Activated effector memory CD4-positive, alpha-beta T cell treated with Interleukin-2 at 50 U/mL for 16 hours (primary cell): Measurements from ENCODE around the gene FBXO7.
"Not testable (repeated sequence)": the region's sequence is repeated elsewhere in the genome, so short reads cannot be mapped to it uniquely, and the experiment has no call there.

ENCODE experiments used
- DNase-seq: peaks from one replicate; pipeline ENCODE4 v3.0.0-alpha.2; 2020

Gene FBXO7

DNA sequence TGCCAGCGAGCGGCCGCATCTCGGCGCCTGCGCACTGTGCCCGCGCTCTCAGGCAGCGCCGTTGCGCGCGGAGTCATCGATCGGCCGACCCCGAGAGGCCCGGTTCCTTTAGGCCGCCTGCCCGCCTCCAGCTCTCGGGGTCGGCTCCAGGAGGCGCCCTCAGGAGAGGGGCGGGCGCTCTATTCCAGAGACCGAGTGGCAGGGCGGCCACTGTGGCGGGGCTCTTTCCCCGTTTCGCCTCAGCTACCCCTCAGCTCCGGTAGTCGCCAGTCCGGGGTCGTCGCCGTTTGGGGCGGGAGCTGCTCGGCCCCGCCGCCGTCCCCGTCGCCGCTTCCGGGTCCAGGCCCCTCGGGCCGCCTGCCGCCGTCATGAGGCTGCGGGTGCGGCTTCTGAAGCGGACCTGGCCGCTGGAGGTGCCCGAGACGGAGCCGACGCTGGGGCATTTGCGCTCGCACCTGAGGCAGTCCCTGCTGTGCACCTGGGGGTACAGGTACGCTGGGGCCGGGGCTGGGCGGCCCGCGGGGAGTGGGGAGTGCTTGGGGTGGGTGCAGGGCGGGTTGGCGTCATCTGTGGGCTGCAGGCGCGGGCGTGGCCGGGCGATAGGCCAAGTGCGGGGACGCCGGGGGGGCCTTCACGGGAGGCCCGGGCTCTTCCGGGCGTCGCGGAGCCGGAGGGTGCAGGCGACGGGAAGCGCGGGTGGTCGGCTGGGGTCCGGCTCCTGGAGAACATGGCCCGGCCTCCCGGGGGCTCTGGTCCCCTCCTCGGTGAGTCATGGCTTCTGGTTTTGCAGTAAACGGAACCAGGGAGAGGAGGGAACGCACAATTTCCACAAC, at the start of gene FBXO7:
Gene FBXO7, plus strand, starts transcription at position 177 of the 833 bp plus-strand sequence. Its CDS starts 192 bp downstream, at position 369.
- peak; percentile 80 for DNase-seq

DNA sequence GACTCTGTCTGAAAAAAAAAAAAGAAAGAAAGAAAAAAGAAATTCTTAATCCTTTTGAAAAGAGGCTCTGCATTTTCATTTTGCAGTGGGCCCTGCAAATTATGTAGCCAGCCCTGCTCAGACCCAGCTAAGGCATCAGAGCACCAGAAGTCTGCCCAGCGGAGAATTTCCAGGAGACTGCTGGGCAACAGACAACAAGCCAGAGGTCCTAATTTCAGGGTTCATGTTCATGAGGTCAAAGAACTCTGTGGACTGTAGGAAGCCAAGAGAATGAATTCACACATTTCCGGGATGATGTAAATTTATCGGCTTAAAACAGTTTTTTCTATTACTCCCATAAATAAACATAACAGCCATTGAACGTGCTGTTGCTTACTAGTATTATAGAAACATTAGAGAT, 47.7 kb upstream of the FBXO7 start:
- no peak for DNase-seq

DNA sequence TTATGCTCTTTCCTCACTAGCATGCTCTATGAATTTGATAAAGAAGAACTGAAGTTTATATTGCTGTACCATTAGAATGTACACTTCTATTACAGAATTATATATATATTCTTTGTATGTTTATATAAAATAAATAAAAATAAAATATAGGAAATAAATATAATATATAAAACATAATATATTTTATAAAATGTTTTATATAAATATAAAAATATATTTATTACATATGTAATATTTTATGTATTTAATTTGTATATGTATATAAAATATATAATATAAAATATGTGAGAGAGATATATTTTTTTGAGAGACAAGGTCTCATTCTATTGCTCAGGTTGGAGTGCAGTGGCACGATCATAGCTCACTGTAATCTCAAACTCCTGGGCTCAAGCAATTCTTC, 44.3 kb upstream of the FBXO7 start:
- no peak for DNase-seq

DNA sequence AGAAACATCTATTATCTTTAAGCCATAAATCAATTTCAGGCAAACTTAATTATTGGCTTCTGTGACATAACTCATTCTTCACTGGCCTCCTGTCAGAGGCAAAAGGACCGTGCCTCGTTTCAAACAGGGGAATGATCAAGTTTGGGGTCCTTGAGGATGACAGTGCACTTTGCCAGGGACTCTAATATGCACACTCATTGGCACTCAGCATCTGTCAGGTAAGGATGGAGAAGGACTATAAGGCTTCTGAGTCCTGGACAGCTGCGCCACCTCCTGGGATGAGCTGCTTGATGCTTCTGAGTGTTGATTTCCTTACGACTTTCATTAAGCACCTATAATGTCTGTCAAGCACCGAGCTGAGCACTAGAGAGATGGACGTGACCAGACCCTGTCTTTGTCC, 30.5 kb upstream of the FBXO7 start:
- no peak for DNase-seq

DNA sequence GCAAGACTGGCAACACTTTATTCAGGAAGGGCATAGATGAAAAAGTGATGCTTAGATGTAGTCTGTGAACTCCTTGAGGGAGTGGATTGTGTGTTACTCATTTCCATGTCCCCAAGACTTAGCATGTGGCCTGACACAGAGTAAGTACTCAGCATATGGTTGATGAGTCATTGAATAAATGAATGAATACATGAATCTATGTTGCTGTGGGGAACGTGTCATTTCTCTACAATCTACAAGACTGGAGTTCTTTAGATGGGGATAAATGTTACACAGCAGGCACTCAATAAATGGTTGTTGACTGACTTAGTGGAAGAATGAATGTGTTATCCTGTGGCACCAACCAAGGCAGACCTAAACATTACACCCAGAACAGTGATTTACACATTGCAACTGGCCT, 28.3 kb upstream of the FBXO7 start:
- DNase-seq: no peak

DNA sequence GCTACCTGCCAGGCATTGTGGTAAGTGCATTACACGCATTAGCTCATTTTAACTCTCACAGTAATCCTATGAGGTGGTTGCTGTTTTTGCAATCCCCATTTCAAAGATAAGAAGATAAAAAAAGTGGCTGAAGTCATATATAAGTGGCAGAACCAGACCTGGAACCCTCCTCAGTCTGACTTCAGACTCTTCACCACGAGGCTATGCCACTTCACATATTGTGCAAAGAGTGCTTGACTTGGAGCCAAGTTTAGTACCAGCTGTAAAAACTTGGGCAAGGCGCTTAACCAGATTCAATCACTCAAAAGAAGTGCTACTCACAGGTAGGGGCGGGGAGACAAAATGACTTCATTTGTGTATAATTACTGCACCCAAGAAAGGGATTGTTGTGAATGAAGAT, 25.6 kb upstream of the FBXO7 start:
- no peak for DNase-seq

DNA sequence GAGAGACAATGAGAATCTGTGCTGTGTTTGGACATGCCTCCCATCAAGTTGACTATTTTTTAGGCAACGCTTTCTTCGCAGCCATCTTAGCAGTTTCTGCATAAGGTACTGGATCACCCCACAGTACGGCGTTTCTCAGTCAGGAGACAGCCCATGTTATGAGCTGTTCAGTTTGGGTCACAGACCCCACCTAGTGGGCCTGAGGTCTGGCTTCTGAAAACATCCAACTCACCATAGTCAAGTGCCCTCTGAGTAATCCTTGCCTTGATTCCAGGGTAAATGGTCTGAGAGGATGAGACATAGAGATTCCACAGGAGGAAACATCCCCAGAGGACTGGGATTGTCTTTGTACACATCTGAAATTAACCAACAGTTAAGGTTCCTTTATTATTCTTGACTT, 17.6 kb upstream of the FBXO7 start:
- no peak for DNase-seq

DNA sequence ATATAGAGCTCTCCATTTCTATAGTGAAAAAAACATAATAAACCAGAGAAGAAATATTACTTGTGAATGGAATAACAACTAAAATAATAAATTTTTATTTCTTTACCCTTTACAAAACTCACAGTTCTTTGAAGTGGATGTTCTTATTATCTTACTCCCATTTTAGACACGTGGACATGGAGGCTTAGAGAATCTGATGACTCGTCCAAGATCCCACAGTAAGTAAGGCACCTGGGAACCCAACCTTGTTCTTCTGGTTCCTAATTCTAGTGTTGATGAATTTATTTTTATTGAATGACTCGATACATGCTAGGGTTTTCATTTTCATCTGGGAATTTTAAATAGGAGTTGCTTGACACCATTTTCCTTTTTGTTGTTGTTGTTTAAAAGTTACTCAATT, 12.2 kb upstream of the FBXO7 start:
- DNase-seq: no peak

DNA sequence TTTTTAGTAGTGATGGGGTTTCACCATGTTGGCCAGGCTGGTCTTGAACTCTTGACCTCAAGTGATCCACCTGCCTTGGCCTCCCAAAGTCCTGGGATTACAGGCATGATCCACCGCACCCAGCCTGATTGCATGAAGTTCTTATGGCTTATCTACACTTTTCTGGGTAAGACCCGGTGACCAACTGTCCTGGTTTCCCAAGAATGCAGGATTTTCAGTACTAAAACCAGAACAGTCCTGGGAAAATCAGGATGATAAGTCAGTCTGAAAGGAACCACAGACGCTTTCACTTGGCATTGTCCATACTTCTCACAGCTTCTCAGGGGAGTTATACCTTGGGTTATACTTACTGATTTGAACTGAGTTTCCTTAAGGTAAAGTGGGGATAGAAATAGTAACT, 8.9 kb upstream of the FBXO7 start:
- DNase-seq: no peak

DNA sequence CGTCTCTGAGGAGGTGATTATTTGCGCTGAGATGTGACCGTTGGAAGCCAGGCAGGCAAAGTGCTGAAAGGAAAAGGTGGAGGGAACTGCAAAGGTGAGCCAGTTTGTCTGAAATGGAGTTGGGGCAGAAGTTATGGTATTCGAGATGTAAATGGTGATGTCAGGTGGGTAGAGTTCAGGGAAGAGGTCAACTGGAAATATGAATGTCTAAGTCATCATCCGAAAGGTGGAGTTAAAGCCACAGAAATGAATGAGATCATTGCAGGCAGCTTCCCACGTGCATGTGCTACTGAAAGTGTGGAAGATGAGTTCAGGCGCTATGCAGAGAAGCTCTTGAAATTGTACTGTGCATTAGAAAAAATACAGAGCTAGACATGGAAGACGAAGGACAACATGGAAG, 8.1 kb upstream of the FBXO7 start:
- DNase-seq: no peak

DNA sequence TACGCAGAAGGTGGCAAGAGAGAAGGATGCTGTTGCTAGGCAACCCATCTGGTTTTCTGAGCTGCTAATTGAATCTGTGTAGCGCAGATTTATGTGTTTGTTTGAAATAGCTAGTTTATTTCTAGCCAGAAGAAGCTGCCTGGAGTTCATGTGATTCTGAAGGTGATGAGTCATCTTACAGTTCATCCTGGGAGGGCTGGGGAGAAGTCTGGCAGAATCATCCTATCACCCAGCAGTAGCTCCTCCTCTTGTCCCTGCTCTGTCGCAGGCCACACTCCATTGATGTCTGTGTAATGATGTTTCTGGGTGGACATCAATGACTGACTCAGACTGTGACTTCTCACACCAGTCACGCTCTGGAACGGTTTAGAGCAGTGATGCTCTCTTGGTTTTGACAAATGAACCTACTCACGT, 4.8 kb upstream of the FBXO7 start:
- DNase-seq: no peak

DNA sequence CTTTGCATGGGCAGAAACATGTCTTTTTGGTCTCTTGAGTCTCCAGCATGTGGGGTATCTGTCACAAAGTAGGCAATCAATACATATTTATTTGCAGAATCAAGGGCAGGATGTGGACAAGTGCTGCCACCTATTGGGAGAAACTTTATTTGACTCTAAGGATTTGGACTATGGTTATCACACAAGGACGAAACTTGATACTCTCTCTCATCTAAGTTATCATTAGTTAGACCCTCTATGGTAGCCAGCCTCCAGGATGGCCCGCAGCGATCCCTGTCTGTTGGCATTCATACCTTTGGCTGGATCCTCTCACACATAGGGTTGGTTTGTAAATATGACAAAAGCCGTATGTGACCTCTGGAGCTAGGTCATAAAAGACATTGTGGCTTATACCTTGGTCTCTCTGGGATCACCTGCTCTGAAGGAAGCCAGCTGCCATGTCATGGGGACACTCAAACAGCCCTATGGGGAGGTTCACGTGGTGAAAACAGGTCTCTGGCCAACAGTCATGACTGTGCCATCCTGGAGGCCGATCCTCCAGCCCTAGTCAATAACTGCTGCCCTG, 1.1 kb upstream of the FBXO7 start:
- peak; percentile 5 for DNase-seq

DNA sequence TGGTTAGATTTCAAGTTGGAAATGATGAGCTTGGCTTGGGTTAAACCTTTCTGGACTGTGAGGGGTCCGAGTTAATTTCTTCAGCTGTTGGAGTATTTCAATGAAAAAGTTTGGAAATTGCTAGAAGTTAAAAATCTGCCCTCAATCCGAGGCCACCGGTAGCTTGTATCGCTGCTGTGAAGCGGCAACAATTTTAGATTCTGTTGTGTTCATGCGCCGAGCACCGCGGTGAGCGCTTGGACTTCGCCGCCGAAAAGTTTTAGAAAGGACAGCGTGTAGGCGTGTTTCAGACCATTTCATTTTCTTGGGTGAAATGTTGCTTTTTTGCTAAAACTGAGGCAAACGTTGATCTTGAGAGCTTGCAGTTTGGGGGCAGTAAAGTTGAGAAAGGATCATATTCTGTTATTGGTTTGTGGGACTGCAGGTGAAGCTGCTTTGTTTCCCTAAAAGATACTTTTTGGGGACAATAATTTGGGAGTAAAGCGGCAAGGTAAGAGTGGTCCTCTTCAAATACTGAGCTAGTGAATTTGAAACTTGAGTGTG, 928 bp downstream of the FBXO7 start:
- peak; percentile 12 for DNase-seq

DNA sequence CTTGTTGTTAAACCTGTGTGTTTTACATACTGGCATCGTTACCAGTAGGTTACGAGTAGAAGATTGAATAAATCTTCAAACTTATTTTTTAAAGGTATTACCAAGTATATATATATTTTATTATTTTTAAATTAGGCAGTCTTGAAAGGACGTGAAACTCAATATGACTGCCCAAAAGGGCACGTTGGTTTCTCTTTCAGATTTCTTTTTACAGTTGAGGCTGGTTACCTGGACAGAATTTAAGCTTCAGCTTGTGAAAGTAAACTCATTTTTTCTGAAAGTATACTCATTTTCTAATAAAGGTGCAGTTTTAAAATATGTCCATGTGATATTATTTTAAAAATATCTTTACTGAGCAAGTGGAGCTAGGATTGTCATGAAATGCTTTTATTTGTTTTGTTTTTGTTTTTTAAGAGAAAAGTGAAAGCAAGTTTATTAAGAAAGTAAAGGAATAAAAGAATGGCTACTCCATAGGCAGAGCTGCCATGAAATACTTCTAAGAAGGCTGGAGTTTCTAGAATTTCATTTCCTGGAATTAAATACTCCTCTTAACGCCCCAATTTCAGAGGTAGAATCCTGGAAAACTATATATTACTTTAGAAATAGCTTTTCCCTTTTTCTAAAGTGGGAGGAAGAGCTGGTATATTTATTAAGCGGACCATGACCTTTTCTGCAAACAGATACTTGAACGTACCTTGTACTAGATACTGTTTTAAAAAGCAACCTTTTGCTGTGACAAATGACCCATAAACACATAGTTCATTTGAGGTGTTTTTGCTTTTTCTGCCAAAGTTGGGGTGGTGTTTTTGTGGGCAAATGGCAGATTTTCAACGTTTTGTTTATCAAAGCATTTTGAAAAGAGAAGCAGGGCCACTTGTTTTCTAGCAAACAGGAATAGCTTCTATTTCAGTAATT, 1.9 kb downstream of the FBXO7 start:
- no peak for DNase-seq

DNA sequence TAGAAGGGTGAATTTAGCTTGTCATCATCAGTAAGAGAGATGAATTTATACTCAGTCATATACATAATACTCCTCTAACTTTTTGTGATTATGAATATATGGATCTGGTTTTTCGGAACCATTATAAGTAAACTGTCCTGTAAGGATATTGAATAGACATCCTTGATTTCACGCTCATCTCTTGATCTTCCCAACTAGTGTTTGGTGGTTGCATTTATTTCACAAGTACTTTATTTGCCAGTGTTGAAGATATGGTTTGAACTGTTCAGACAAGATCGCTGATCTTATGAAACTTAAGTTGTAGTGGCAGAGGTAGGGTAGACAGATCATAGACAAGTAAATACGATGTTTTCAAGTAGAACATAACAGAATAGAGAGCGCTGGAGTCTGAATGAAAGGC, 3.0 kb downstream of the FBXO7 start:
- no peak for DNase-seq

DNA sequence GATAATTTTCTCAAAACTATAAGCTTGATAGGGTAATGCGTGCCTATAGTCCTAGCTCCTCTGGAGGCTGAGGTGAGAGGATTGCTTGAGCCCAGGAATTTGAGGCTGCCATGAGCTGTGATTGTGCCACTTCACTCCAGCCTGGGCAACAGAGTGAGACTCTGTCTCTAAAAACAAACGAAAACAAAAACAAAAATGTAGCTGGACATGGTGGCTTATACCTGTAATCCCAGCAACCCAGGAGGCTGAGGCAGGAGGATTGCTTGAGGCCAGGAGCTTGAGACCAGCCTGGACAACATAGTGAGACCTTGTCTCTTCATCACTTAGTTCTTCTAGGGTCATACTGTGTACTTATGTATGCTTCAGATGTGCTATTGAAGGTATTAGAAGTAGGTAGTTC, 3.9 kb downstream of the FBXO7 start:
- DNase-seq: not testable (repeated sequence)

DNA sequence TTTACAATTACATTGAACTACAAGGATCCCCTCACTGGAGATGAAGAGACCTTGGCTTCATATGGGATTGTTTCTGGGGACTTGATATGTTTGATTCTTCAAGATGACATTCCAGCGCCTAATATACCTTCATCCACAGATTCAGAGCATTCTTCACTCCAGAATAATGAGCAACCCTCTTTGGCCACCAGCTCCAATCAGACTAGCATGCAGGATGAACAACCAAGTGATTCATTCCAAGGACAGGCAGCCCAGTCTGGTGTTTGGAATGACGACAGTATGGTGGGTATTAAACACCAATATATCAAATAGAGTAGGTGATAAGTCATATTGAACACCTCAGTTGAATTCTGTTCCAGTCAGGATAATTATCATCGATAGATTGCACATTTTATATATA, 4.4 kb downstream of the FBXO7 start:
- DNase-seq: no peak

DNA sequence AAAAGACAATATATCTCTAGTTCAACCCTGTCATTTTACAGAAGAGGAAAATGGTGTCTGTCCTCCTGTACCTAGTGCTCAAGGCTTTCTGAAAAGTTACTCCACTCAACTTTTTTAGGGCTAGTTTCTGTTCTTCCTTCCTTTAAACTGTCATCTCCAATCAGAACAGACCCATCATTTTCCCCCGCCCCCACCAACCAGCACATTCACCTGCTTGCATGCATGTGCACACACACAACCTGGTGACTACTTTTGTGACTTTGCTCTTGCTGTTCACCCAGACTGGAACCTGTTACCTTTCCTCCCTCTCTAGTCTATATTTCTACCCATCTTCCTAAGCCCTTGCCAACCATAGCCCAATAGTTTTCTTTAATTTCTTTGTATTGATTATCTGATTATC, 5.6 kb downstream of the FBXO7 start:
- DNase-seq: no peak

DNA sequence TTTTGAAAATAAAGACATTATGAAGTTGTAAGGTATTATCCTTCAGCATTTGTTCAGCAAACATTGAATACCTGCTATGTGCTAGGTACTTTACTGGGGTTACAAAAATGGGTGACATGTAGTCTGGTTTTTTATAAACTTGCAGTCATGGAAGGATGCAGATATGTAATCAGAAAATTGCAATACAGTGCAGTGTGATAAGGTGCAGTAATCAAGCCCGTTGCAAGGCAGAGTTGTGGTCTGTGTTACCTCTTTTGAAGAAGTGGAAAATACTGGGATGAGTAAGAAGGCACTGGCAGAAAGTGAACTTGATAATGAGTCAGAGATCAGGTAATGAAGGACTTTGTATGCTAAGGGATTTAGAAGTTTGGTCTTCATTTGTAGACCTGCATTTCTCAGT, 8.1 kb downstream of the FBXO7 start:
- no peak for DNase-seq

DNA sequence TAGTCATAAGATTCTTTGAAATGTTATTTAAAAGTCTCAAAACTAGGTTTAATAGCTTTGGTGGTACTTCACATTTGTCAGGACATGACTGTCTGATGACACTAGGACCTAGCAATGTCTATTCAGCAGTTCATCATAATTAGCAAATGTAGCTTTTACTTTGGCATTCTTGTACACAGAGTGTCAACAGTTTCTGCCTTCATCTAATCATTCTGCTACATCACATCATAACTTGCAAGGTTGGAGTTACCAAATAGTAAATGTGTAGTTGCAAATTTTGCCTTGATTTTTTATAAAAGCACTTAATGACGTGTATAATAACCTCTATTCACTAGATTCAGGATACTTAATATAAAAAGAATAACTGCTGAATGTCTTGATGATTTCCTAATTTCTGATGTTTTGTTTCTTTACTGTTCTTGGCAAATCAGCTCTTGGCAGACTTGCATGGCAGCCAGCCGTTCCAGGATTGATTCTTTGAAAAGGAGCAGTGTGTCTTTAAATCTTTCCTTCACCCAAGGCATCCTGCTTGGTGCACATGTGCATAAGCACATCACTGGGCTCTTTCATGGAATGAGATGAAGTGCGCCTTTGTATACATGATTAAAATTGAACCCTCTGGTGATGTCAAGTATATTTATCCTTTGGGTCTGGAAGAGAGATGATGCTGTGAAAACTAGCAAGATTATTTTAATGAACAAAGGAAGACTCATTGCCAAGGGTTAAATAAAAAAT, 12.2 kb downstream of the FBXO7 start:
- DNase-seq: no peak

DNA sequence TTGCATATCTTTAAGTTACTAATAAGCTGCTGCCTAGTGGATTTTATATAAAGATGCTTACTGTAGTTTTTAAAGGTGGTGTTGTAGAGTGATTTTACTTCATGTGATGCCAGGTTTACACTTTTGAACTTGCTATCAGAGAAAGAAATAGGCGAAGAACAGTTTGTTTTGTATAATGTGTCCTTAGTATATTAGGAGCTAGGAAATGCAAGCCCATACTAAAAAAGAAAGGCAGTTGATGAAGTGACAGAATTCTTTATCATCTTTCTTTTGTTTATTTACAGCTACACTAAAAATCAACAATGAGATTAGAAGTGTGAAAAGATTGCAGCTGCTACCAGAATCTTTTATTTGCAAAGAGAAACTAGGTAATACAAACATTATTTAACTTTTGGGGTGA, 12.8 kb downstream of the FBXO7 start:
- DNase-seq: no peak

DNA sequence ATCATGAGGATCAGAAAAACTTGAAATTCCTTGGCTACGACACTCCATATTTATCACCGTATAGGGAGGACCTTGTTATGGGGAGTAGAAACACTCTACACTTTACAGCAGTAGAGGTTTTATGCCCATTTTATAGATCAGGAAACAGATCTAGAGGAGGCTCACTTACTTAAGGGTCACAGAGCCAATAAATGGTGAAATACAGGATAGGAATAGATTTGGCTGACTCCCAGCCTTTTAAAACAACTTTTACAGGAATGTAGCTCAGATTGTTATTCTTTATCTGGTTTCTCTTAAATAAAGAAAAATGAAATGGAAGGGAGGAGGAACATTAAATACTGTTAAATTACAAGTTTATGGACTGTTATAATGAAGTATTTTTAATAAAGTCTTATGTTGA, 14.8 kb downstream of the FBXO7 start:
- DNase-seq: no peak

DNA sequence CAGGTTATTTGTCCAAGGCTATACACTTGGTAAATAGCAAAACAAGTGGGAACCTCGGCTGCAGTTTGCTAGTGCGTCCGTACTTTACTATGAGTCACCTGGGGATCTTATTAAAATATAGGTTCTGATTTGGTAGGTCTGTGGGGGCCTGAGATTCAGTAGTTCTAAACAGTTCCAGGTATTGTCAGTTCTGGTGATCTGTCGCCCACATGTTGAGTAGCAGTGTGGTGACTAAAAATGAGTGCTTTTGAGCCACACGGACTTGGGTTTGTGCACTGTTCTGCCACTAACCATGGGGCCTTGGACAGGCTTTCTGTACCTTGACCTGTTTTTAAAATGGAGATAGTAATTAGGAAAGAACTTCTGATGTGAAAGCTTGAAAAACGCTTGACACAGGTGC, 15.7 kb downstream of the FBXO7 start:
- DNase-seq: no peak
